NCI-H774 (cell line): Measurements from ENCODE around the gene STON2.
A peak's percentile ranks its signal among the peaks of the same experiment; 100 is the strongest.

Experiments
- DNase-seq: peaks from one replicate; lab custom pipeline; 2025; lab: John Stamatoyannopoulos, UW

Gene STON2

DNA sequence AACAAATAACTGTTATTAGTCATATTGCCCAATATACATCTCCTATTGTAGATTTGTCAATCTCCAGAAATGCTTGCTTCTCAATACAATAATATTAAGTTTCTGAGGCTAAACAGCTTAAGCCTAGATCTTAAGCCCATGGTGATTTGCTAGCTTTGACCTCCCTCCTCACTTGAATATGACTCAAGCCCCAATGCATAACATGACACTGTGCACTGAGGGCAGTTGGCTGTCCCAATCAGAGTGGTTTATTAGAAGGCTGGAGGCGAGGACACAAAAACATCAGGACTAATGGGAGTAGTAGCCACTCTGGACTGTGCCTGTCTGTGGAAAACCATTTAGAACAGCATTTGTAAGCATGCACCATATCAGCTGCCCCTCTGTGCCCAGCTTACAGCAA is 98.3 kb downstream of the STON2 start:
- no peak for DNase-seq

DNA sequence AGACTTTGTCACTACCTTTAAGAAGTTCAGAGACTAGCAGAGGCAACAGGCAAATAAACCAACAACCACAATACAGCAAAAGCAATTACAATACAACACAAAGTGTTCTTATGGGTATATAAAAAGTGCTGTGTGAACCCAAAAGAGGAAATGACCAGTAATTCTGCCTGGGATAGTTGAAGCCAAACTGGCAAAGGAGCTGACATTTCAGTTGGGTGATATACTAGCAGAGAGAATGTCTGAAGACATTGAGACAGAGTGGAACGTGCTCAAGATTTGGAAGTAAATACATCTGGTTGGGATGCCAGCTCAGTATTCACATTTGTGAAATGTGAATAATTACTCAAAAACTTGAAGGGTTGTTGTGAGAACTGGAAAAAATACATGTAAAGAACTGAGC is 98.8 kb downstream of the STON2 start:
- DNase-seq, result no peak

DNA sequence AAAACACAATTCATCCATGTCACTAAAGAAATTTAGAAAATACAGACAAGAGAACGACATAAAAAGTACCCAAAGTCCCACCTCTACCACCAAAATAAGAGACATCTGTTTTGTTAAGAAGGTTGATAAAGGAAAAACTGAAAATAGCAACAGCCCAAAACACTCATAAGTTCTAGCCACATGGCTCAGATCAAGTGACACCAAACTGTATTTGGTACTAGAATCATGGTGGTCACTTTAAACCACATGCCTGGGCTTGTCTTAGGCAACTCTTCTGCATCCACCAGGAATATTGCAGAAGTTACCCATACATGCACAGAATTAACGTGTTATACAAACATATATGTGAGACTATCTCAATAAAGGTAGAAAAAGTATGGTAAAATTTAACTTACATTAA is 101.2 kb downstream of the STON2 start:
- no peak for DNase-seq

DNA sequence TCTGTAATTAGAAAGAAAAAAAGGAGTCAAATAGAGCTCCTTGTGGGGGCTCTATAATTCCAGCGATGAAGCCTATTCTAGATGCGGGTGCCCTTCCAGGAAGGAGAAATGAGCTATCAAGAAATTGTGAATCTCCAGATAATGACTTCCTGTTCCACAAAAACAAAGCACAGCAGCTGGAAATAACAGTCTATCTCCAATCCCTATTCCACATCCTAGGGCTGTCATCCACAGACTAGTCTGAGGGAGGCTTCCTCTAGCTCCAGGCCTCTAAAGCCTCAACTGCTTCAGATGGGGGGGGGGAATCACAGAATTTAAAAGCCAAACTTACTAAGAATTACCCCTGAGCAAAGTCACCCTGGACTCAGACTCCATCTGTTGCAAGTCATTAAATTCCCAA is 102.0 kb downstream of the STON2 start:
- DNase-seq, result no peak

DNA sequence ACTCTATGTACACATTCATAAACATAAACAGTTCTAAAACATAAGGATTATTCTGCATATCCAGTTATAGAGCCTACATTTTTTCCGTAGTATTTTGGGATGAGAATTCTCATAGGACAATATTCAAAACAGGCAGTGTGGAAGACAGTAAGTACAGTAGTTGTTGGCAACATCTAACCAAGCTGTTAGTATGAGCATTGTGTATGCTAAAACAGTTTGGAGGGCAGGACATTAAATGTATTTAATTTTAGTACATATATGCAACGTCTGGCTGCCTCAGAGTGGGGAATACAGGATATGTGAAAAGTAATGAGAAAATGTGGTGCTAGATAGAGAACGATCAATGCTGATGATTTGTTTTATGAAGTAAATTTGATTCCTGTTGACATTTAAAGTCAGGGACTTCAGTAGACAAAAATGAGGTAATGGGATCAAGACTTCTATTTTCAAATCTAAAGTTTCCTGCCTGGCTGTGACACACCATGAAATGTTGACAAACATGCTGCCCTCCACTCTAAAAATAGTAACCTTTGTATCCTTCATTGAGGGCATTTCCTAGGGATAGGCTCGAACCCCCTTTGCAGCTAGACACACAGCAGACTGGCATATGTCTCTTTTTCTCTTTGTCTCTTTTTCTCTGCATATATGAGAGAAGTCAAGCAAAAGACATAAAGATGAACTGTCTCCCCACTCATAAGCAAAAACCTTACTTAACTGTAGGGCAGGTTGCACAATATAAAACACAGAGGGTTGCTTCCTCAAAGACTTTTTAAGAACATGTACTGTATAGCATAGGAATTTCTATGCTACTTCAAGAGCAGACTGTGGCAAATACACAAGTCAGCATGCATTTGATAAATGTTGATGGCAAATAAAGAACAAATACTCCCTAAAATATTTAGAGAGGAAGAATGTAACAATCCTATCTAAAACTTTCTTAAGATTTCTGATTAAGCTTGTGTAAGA is 103.9 kb downstream of the STON2 start:
- no peak for DNase-seq

DNA sequence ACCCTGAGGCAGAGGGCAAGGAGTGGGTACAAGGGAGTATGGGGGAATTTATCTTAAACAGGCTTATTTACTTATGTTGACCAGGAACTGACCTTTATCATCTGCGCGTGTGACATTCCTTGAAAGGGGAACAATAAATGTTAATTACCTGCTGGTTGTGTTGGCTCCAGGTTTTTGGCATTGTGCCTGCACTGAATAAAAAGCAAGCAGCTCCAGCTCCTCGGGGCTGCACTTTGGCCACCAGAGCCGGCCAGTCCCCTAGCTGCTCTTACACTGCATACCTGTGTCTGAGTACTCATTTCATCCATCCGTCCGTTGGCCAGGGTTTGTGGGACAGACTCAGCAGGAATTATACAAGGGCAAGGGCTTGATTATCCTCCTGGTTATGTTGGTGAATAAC is 110.6 kb downstream of the STON2 start:
- DNase-seq, result no peak

DNA sequence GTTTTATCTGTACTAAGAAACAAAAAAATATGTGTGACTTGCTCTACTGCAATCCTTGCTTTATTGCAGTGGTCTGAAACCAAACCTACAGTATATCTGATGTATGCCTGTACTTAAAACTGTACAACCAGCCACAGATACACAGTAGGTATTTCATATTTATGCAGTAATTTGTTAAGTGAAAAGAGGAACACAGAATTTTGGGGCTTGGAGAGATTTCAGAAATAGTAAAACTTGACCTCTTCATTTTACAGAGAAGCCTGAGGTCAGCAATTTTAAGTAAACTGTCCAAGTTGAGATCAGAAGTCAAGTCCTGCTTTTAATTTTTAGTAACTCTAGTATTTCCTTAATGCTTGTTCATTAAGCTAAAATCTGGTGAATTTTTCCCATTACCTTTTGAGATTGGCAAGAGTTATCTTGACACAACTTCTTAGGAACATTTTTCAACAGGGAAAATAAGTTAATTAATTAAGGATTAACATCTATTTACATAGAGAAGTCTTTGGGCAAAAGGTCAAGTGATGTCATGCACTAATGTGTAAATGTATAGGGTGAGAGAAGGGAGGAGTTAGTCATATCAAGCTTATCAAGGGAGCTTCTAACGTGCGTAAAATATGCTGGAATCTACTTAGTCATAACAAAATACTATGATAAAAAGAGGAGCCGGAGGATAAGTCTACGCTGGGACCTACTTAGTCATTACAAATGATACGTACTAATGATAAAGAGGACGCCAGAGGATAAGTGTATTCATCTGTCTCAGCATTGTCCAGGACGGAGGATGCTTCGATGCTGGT is 113.4 kb downstream of the STON2 start:
- no peak for DNase-seq

DNA sequence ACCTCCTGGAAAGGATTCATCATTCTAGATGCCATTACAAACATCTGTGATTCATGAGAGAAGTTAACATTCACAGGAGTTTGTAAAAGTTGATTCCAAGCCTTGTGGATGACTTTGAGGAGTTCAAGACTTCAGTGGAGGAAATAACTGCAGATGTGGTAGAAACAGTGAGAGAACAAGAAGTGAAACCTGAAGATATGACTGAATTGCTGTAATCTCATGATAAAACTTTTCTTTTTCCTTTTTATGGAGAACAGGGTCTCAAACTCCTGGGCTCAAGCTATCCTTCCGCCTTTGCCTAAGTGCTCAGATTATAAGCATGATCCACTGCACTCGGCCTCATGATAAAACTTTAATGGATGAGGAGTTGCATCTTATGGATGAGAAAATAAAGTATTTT is 114.9 kb downstream of the STON2 start:
- DNase-seq, result no peak

DNA sequence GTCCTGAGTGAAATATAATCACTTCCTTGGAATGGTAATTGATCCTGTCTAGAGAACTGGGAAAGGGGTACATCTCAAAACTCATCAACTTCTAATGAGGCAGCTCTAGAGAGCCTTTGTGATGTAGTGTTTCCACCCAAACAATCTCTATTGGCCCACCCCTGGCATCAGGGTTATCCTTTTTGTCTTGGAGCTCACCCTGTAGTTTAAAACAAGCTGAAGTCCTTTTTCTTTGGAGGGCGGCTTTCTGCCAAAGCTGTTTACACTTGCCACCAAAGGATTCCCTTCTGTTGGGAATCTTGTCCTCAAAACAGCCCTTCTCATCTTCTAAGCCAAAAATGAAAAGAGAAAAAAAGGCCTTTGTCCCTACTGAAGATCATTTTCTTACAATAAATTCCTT is 118.8 kb downstream of the STON2 start:
- no peak for DNase-seq

DNA sequence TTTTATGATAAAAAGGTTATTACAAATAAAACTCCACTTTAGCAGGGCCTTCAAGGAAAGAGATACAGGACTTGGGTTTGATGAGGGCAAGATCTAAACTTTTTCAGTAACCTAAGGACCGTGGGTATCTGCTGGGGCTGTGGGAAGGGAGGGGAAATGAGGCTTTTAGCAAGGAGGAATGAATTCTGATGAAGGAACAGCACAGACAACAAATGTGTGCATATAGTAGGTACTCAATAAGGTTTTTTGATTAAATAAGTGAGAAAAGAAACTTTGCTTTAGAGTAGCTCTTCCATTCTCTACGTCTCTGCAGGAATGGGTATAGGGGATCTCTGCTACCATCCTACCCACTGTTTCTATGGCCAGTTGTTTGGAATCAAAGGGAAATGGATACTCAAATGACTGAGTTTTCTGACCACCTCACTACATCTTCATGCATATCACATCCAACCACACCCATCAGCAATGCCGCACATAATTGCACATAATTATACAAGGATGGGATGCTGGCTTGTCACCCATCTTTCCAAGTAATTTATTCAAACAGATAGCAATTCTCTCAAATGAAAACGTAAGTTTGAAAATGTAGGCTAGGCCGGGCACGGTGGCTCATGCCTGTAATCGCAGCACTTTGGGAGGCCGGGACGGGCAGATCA is 119.9 kb downstream of the STON2 start:
- DNase-seq, result no peak

DNA sequence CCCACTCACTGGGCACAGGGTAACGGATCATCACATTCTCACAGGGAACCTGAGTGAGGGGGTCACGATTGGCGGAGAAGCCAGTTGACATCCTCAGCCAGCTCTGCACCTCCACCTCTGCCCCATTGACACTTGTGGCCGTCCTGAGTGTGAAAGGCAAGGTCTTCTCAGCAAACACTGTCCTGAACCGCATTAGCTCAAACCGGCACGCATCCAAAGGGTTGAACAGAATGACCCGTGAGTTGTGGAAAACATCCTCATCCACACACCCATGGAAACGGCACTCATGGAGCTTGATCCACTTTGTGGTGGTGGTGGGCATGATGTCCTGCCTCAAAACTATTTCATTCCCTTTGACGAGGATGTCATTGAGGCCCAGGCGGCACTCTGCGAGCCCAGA is 123.0 kb downstream of the STON2 start:
- DNase-seq, result no peak

DNA sequence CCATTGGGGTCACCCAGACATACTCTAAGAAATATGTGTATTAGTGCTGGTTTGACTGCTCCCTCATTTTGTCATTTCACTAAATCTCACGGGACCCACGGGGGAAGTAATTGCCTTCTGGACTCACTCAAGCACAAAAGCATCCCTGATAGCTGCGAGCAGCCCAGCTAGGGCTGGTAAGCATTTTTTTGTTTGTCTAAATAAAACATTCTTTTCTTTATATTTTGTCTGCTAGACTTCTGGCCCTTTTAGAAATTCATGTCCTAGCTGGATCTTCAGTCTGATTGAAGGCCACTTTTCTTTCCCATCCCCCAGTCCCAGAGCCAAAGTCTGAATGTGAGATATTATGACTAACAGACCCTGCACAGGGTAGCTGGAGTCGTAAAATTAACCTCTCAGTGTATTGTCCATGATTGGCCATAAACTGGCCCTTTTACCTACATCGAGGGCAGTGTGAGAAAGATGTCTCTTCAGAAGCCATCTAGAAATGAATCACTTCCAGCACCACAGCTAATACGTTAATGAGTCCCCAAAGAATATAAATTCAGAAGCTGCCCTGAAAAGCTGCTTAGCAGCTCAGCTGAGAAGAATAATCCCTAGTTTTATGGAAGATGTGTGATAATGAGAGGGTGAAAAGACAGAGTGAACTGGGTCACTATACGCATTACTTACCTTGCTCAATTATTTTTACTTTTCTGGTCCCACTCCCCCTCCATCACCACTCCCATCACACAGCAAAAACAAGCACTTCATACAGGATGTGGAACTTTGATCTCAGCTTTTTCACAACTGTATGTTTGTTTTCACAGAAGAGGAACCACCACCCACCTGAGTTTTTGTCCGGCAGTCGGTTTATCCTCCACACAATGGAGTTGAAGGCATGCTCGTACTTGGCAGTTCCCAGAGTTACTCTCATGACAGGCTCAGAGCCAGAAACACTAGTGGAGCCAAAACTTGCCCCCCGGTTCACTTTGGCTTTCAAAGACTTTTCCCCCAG is 123.8 kb downstream of the STON2 start:
- no peak for DNase-seq

DNA sequence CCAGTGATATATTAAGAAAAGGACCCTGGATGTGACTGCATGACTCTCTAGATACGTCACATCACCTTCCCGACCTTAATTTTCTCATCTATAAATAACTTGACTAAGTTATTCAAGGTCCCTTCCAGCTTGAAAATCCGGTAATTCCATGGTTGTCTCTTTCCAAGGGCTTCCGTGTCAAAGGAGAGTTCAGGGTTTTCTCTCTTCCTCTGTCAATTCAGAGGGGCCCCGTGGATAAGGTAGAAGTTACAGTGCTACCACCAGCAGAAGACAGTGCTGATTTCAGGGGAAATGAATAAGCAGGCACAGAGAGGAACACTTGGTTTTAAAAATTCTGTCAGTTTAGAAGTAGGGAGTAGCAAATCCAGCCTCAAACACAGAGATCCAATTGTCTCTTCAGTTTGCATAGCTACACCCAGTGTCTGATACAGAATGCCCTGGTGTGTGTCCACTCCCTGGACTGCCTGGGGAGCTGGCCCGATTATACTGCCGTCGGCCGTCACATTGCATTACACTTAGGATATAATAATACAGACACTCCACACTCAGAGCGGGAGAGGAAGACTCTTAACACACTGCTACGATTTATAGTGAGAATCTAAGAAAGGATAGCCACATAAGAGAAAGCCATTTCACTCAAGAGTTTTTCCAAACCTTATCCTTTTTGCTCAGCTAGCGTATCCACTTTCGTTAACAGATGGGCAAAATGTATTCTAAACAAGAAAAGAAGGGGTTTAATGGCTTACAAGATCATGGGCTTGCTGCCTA is 124.6 kb downstream of the STON2 start:
- DNase-seq, result no peak

DNA sequence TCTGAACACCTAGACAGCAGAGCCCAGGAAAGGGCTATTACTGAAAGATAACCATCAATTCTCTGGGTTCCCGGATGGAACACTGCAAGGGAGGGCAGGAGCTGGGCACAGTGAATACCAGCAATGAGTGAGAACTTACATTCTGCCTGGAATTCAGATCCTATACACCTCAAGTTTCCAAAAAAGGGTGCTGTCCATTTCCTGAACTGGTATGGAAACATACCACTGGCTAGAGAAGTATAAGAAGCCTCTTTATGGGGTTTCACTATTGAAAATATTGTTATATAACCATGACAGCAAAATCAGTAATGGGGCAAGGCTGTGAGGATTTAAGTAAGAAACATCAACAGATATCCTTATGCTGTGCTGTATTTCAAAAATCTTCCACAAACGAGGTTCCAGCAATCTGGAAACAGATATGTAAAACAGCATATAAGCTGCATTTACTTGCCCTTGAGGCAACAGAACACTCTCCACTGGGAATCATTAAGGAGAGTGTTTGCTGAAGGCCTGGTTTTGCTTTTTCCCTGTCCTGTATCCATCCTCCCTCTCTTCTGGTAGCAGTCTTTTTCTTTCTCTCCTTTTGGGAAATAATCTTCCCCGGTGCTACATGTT is 126.1 kb downstream of the STON2 start:
- no peak for DNase-seq

DNA sequence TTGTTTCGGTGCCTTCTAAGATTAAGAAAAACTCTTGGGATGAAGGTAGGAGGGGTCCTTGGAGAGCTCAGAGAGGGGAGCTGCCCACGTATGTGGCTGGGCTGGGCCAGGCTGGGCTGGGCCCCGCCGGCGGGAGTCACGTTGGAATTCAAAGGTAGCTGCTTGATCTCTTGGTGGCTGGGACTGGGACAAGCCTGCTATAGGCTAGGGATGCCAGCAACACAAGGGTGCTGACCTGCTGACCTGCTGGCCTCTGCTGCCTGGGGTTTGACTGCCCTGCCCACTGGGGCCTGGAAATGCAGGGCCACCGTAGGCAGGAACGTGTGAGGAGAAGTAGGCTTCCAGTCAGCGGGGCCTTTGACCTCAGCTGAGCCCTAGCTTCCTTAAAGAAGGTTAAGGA is 126.6 kb downstream of the STON2 start:
- no peak for DNase-seq

DNA sequence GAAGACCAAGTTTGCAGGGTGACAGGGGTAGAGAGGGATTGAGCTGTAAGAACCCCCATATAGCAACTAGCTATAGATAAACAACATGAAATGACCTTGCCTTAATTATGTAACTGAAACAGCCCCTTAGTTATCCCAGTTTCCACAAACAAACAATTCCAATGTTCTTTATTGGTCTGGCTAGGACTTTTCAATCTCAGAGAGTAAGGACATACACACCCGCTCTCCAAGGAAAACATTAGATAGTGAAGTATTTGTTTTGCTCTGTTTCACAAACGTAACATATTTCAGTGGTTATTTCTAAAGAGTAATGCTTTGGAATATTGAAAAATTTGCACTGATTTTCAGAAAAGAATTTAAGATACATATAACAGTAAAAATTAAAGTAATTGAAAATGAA is 127.8 kb downstream of the STON2 start:
- DNase-seq, result no peak

DNA sequence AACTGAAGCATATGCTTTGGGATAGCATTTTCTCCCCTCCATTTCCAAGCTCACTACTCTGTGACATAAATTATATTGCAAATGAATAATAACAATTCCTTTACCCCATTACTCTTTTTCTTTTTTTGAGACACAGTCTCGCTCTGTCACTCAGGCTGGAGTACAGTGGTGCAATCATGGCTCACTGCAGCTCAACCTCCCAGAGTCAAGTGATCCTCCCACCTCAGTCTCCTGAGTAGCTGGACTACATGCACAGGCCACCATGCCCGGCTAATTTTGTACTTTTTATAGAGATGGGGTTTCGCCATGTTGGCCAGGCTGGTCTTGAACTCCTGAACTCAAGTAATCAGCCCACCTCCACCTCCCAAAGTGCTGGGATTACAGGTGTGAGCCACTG is 130.1 kb downstream of the STON2 start:
- no peak for DNase-seq

DNA sequence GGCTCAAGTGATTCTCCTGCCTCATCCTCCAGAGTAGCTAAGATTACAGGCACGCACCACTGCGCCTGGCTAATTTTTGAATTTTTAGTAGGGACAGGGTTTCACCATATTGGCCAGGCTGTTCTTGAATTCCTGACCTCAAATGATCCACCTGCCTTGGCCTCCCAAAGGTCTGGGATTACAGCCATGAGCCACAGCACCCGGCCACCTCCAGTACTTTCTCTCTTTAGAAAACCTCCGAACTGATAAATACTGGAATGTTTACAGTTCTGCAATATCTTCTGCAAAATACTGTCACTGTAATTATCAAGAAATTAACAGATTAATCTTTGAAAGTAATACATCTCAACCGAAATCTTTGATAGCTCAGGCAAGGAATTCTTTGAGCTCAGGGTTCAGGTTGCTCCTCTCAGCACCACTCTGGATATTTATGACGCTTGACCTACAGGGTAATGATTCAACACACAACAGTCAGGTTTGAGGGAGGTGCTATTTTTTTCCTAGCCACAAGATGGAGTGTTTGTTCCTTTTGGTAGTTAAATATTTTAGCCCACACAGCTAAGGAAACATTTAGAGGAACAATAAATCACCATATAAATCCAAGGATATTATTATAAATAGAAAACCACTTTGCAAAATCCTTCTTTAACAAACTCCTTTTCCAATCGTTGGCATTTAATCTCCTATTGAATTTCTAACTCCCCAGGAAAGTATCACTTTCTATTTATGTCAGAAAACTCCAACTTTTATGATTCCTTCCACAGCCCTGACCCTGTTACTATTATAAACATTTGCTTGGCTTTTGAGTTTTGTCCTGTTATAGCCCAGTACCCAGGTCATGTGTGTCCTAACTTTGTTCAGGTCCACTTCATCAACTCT is 130.8 kb downstream of the STON2 start:
- DNase-seq, result peak; percentile 1

DNA sequence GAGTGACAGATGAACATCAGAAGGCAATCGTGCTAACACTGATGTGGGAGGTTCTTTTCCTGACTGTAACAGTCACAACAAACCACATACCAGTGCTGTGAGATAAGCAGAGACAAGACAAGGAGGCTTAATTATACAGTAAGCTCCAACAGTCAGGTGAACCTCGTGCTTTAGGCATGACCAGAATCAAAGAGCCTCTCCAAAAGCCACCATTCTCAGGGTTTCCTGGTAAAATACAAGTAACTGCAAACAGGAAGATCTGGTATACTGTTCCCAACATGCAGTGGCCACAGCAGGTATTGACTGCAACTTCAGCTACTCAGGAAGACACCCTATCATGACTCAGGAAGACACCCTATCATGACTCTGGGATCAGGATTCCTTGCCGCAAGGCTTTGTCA is 132.1 kb downstream of the STON2 start:
- DNase-seq, result no peak
